ENCODE measurements around the gene TRPC4AP.

The TRPC4AP gene

DNA sequence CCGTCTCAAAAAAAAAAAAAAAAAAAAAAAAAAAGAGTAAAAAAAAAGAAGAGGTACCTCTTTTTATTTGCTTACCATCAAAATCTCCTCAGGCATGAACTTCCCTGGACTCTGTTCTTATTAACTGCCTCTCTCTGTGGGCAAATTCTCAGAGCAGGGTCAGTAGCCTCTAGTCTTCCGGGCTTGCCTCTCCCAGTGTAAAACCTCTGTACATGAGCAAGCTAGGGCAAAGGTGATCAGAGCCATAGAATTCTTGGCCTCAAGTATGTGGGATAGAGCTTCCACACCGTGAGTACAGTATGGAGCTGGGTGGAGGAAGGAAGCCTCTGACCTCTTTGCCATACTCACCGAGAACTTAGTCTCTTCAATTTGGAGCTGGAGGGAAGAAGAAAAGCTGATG, 58.5 kb downstream of the TRPC4AP start:
- H4K20me1 ChIP-seq (ENCODE audit: low read depth, low read length): no peaks in the 10 kb centered on the region
- H3K79me2 ChIP-seq (ENCODE audit: insufficient read depth, low read length): no peaks in the 10 kb centered on the region
- no peak overlapping the region for H3K9ac ChIP-seq (ENCODE audit: low read length)
- H3K36me3 ChIP-seq (ENCODE audit: low read length): peaks cover 6% of the 10 kb centered on the region; the same call in 1 of the 2 replicates
- TF ChIP-seq EZH2phosphoT487 (conservative IDR thresholded peaks at IDR 0.05; ENCODE audit: low read length): no peak
- no peak for TF ChIP-seq CTCF (IDR thresholded peaks at IDR 0.05; ENCODE audit: insufficient read depth, low read length, poor library complexity, severe bottlenecking)
- H3F3A ChIP-seq (ENCODE audit: insufficient read depth): no peaks in the 10 kb centered on the region
- no peaks in the 10 kb centered on the region for H3K9me2 ChIP-seq (replicated peaks; ENCODE audit: insufficient read depth, low read length)
- no peak overlapping the region for H3K4me2 ChIP-seq (ENCODE audit: low read depth, low read length, poor library complexity, severe bottlenecking)
- H3K27me3 ChIP-seq (ENCODE audit: low read length): no peaks in the 10 kb centered on the region
- no peak overlapping the region for H2AFZ ChIP-seq (ENCODE audit: low read depth, low read length, severe bottlenecking)
- no peak overlapping the region for H3K27ac ChIP-seq (ENCODE audit: low read depth, low read length)
- H3K9me3 ChIP-seq (ENCODE audit: insufficient read depth, low read length): no peaks in the 10 kb centered on the region
- no peak overlapping the region for H3K4me3 ChIP-seq (ENCODE audit: insufficient read depth, low read length, poor library complexity, severe bottlenecking)

DNA sequence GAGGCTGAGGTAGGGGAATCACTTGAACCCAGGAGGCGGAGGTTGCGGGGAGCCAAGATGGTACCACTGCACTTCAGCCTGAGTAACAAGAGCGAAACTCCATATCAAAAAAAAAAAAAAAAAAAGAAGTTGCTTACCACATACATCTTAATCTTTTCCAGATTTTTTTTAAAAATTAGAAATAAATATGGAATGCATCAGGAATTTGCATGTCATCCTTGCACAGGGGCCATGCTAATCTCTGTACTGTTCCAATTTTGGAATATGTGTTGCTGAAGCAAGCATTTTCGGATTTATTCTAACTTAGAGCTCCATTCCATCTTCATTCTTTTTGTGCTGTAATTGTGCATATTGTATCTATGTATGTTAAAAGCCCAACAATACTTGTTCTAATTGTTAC, 62.5 kb downstream of the TRPC4AP start:
- Histone ChIP-seq H3K4me2 (ENCODE audit: low read depth, low read length, poor library complexity, severe bottlenecking) (no peak overlapping the region), H3K4me3 (ENCODE audit: insufficient read depth, low read length, poor library complexity, severe bottlenecking) (no peak overlapping the region), H2AFZ (ENCODE audit: low read depth, low read length, severe bottlenecking) (no peak overlapping the region), H3K27ac (ENCODE audit: low read depth, low read length) (no peak overlapping the region), H3F3A (ENCODE audit: insufficient read depth) (0 out of 2 replicates have a peak, but pooled peaks cover 4% of the 10 kb centered on the region), H3K9me2 (replicated peaks; ENCODE audit: insufficient read depth, low read length) (no peaks in the 10 kb centered on the region), H3K27me3 (ENCODE audit: low read length) (no peaks in the 10 kb centered on the region), H3K36me3 (ENCODE audit: low read length) (peaks cover 6% of the 10 kb centered on the region; the same call in 1 of the 2 replicates), H4K20me1 (ENCODE audit: low read depth, low read length) (no peaks in the 10 kb centered on the region), H3K79me2 (ENCODE audit: insufficient read depth, low read length) (no peaks in the 10 kb centered on the region), H3K9me3 (ENCODE audit: insufficient read depth, low read length) (no peaks in the 10 kb centered on the region), H3K9ac (ENCODE audit: low read length) (no peak overlapping the region)
- TF ChIP-seq CTCF (IDR thresholded peaks at IDR 0.05; ENCODE audit: insufficient read depth, low read length, poor library complexity, severe bottlenecking) (no peak), EZH2phosphoT487 (conservative IDR thresholded peaks at IDR 0.05; ENCODE audit: low read length) (no peak)

- H3F3A ChIP-seq (ENCODE audit: insufficient read depth): 0 out of 2 replicates have a peak, but pooled peaks cover 4% of the 10 kb centered on the region
- no peak overlapping the region for H3K4me3 ChIP-seq (ENCODE audit: insufficient read depth, low read length, poor library complexity, severe bottlenecking)
- H3K27me3 ChIP-seq (ENCODE audit: low read length): no peaks in the 10 kb centered on the region
- no peaks in the 10 kb centered on the region for H3K9me2 ChIP-seq (replicated peaks; ENCODE audit: insufficient read depth, low read length)
- H3K27ac ChIP-seq (ENCODE audit: low read depth, low read length): no peak overlapping the region
- H3K4me2 ChIP-seq (ENCODE audit: low read depth, low read length, poor library complexity, severe bottlenecking): no peak overlapping the region
- no peak overlapping the region for H3K9ac ChIP-seq (ENCODE audit: low read length)
- H3K9me3 ChIP-seq (ENCODE audit: insufficient read depth, low read length): no peaks in the 10 kb centered on the region
- H3K36me3 ChIP-seq (ENCODE audit: low read length): peaks cover 6% of the 10 kb centered on the region; the same call in 1 of the 2 replicates
- no peaks in the 10 kb centered on the region for H3K79me2 ChIP-seq (ENCODE audit: insufficient read depth, low read length)
- H2AFZ ChIP-seq (ENCODE audit: low read depth, low read length, severe bottlenecking): no peak overlapping the region
- no peaks in the 10 kb centered on the region for H4K20me1 ChIP-seq (ENCODE audit: low read depth, low read length)
- no peak for TF ChIP-seq CTCF (IDR thresholded peaks at IDR 0.05; ENCODE audit: insufficient read depth, low read length, poor library complexity, severe bottlenecking)
- TF ChIP-seq EZH2phosphoT487 (conservative IDR thresholded peaks at IDR 0.05; ENCODE audit: low read length): no peak
Observed at GRCh38 chr20:35027301-35027700, 65.3 kb downstream of the TRPC4AP start.

Measured in SU-DHL-6 (cell line).